HUES64 (cell line): Measurements from ENCODE around the gene PPP1R3G.

Experiments
- H3K27ac ChIP-seq: 2 replicates; pipeline ENCODE4 v1.7.0; 2013; ENCODE audit warnings: low read depth, low read length, inconsistent platforms
- H3K27me3 ChIP-seq: 2 replicates; pipeline ENCODE4 v1.6.1; 2013; ENCODE audit warnings: mild to moderate bottlenecking, low read length; ENCODE audit not compliant: insufficient read depth
- H3K36me3 ChIP-seq: 2 replicates; pipeline ENCODE4 v1.6.1; 2013; ENCODE audit warnings: mild to moderate bottlenecking, low read length; ENCODE audit not compliant: insufficient read depth
- H3K4me1 ChIP-seq: 2 replicates; pipeline ENCODE4 v1.6.1; 2013; ENCODE audit warnings: mild to moderate bottlenecking, low read length, moderate library complexity; ENCODE audit not compliant: insufficient read depth
- H3K4me3 ChIP-seq: 2 replicates; pipeline ENCODE4 v1.5.1; 2013; ENCODE audit warnings: mild to moderate bottlenecking, low read length, moderate library complexity
- H3K9ac ChIP-seq: 2 replicates; pipeline ENCODE4 v1.6.1; 2013; ENCODE audit warnings: mild to moderate bottlenecking, low read depth, low read length
- H3K9me3 ChIP-seq: 2 replicates; pipeline ENCODE4 v1.6.1; 2013; ENCODE audit warnings: low read depth, low read length; ENCODE audit not compliant: insufficient read depth
- WGBS: fragments of 150-250, 120-280 bp; methylation state at CpG from one replicate; pipeline ENCODE4 v1.1.7; 2013; ENCODE audit warnings: missing lambda C conversion rate; 5-methylcytosine and 5-hydroxymethylcytosine counted together

PPP1R3G gene

DNA sequence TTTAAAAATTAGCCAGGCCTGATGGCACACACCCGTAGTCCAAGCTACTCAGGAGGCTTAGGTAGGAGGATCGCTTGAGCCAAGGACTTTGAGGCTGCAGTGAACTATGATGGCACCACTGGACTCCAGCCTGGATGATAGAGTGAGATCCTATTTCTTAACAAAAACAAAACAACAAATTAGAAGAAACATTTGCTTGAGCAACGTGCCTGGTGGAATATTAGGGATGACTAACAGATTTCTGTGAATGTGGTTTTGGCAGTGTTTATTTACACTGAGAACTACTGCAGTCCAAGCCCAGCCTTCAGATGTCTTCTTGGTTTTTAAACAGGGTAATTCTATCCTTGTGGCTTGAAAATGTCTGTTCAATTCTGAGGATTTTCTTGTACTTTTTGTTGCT, 9.2 kb downstream of the PPP1R3G start:
- H3K4me3 ChIP-seq = no peak overlapping the region
- WGBS = 91% methylated on average over 3 of the region's 3 CpGs
- H3K9ac ChIP-seq = no peak overlapping the region
- no peaks in the 10 kb centered on the region for H3K4me1 ChIP-seq
- H3K27me3 ChIP-seq = 0 out of 2 replicates have a peak, but pooled peaks cover 5% of the 10 kb centered on the region
- H3K36me3 ChIP-seq = no peaks in the 10 kb centered on the region
- H3K9me3 ChIP-seq = no peaks in the 10 kb centered on the region
- no peak overlapping the region for H3K27ac ChIP-seq

DNA sequence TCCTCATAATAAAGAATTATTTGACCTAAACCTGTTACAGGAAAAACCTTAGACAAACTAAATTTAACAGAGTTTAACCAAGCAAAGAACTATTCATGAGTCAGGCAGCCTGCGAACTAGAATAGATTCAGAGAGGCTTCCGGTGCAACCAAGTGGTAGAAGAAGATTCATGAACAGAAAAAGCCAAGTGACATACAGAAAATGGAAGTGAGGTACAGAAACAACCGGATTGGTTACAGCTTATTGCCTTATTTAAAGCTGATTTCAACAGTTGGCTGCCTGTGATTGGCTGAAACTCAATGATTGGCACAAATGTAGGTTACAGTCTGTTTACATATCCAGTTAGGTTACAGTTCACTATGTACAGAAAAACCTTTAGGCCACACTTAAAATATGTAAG, 10.1 kb downstream of the PPP1R3G start:
- Histone ChIP-seq H3K36me3 (no peaks in the 10 kb centered on the region), H3K27ac (no peak overlapping the region), H3K4me1 (no peaks in the 10 kb centered on the region), H3K9ac (no peak overlapping the region), H3K27me3 (0 out of 2 replicates have a peak, but pooled peaks cover 4% of the 10 kb centered on the region), H3K4me3 (no peak overlapping the region), H3K9me3 (no peaks in the 10 kb centered on the region)
- 83% methylated on average over 3 of the region's 3 CpGs for WGBS

DNA sequence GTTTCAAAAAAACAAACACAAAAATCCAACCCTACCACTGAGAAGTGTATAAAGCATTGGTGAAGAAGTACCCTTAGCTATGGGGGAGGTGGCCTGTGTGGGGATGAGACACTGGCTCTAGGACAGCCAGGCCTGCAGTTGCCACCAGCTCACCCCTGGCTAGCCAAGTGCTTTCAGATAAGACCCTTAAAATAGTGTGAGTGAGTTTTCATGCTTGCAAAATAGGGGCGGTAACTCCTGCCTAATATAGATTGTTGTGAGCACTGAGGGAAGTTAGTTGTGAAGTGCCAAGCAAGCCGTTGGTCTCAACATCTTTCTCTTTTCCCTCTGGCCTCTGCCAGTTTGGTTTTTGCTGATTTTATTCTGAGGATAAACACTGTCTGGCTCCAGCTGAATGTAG, 11.3 kb downstream of the PPP1R3G start:
- Histone ChIP-seq H3K4me3 (no peak overlapping the region), H3K27me3 (no peaks in the 10 kb centered on the region), H3K27ac (no peak overlapping the region), H3K9me3 (no peaks in the 10 kb centered on the region), H3K9ac (no peak overlapping the region), H3K4me1 (no peaks in the 10 kb centered on the region), H3K36me3 (no peaks in the 10 kb centered on the region)
- WGBS = 89% methylated on average over 2 of the region's 2 CpGs

DNA sequence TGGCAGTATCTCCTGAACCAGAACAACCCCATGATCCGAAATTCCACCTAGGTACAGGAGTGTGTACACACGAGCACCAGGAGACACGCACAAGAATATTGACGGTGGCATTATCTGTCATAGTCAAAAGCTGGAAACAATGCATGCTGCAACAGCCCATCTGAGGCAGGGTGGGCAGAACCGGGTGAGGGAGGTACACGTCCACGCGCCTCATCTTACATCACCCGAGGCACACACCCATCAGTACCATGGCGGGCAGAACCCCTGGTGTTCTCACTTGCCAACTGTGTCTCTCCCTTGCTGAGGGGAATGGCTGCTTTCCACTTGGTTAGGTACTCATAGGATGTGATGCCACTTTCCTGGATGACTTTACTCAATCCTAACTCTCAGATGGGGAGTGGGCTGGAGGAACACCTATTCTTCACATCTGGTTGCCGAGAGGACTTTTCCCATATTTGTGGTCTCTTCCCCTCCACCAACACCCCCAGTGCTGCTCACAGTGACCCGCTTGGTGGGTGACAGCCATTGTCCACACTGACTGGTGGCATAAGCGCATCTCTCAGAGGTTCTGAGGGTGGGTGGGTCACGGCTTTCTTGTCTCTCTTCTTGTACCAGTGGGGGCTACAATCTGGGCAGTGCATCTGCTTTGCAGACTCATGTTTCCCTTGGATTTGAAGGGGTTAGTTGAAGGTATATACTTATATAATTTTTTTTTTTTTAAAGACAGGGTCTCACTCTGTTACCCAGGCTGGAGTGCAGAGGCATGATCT, 13.5 kb downstream of the PPP1R3G start:
- no peaks in the 10 kb centered on the region for H3K36me3 ChIP-seq
- H3K4me3 ChIP-seq = no peak overlapping the region
- no peak overlapping the region for H3K27ac ChIP-seq
- H3K27me3 ChIP-seq = no peaks in the 10 kb centered on the region
- H3K9ac ChIP-seq = no peak overlapping the region
- WGBS = 97% methylated on average over 14 of the region's 14 CpGs
- H3K9me3 ChIP-seq = no peaks in the 10 kb centered on the region
- no peaks in the 10 kb centered on the region for H3K4me1 ChIP-seq

DNA sequence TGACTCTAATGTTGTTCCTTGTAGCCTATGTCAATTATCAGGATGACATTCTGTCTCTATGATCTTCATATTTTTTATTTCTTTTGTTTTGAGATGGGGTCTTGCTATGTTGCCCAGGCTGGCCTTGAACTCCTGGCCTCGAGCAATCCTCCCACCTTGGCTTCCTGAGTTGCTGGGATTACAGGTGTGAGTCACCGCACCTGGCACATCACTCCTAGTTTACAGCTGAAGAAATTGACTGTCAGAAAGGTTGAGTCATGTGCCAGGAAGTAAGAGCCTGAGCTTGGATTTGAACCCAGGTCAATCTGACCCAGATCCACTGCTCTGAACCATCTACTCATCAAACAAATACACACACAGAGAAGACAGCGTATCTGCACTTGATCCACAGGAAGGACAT, 14.4 kb downstream of the PPP1R3G start:
- H3K4me3 ChIP-seq = no peak overlapping the region
- no peak overlapping the region for H3K9ac ChIP-seq
- no peaks in the 10 kb centered on the region for H3K36me3 ChIP-seq
- H3K4me1 ChIP-seq = no peaks in the 10 kb centered on the region
- H3K27me3 ChIP-seq = no peaks in the 10 kb centered on the region
- WGBS = 97% methylated on average over 3 of the region's 3 CpGs
- no peak overlapping the region for H3K27ac ChIP-seq
- no peaks in the 10 kb centered on the region for H3K9me3 ChIP-seq

DNA sequence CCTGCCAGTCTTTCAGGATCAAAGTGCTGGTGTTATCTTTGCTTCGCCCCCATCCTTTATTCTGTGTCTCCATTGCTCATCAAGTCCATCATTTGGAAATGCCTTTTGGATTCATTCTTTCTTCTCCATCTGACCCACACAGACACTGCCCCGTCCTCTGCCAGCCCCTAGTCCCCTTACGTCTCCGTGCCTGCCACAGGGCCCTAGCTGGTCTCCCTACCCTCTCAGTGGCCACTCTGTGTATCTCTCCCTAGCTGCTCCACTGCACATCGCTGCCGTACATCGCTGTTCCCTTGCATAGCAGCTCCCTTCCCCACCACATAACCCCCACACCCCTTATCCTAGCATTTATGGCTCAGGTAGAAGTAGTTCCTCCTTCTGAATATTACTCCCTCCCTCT, 15.7 kb downstream of the PPP1R3G start:
- 0 out of 2 replicates have a peak, but pooled peaks cover under 1% of the 10 kb centered on the region for H3K4me1 ChIP-seq
- H3K36me3 ChIP-seq = no peaks in the 10 kb centered on the region
- no peaks in the 10 kb centered on the region for H3K9me3 ChIP-seq
- H3K4me3 ChIP-seq = no peak overlapping the region
- H3K27me3 ChIP-seq = no peaks in the 10 kb centered on the region
- no peak overlapping the region for H3K9ac ChIP-seq
- WGBS = 94% methylated on average over 7 of the region's 7 CpGs
- no peak overlapping the region for H3K27ac ChIP-seq

DNA sequence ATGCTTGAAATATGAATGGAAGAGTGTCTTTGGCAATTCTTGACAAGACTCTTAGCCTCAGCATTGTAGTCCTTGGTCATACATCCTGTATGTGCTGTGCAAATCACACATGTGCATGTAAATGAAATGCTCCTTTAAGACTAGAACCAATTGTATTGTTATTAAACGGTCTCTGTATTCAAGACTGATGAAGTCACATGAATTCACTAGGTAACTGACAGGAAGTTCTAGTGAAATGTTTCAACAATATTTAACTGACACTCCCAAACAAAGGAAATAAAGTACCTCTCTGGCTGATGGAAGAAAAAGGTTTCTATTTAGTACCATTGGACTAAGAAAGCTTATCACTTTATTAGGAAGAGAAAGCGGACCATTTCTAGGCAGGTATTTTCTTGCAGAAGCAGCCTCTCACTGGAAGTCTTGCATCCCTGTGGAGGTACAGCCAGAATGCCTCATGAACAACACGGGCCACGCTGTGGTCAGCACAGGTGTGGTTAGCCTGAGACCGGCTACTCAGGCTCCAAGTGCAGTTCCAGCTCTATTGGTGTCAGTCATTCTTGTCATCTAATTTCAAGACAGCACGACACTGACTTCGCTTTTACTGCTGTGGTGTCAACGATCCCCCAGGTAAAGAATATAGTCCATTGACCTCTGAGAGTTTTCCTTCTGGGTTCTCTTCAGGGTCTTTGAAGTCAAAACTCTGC, 17.3 kb downstream of the PPP1R3G start:
- Histone ChIP-seq H3K27me3 (no peaks in the 10 kb centered on the region), H3K27ac (no peak overlapping the region), H3K9me3 (no peaks in the 10 kb centered on the region), H3K36me3 (no peaks in the 10 kb centered on the region), H3K9ac (no peak overlapping the region), H3K4me1 (0 out of 2 replicates have a peak, but pooled peaks cover 4% of the 10 kb centered on the region), H3K4me3 (no peak overlapping the region)
- 97% methylated on average over 8 of the region's 8 CpGs for WGBS

DNA sequence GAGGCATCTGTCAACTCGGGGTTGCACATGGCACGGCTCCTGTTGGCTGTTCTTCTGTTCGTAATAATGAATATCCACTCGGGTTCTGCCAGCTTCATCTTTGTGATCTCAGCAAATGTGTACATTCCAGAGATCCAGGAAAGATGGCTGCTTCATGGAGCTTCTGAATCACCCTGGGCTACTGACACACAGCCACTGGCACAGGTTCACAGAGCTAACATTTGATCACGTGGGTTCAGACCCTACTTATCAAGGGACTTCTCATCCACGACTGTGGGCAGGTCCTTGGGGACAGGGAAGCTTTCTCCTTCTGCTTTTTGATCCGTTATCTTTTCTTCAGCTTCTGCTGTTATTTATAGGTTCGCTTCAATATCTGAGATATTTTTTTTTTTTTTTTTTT, 18.1 kb downstream of the PPP1R3G start:
- Histone ChIP-seq H3K27me3 (no peaks in the 10 kb centered on the region), H3K4me1 (0 out of 2 replicates have a peak, but pooled peaks cover 4% of the 10 kb centered on the region), H3K27ac (no peak overlapping the region), H3K36me3 (no peaks in the 10 kb centered on the region), H3K9me3 (no peaks in the 10 kb centered on the region), H3K4me3 (no peak overlapping the region), H3K9ac (no peak overlapping the region)
- WGBS = 96% methylated on average over 8 of the region's 8 CpGs

DNA sequence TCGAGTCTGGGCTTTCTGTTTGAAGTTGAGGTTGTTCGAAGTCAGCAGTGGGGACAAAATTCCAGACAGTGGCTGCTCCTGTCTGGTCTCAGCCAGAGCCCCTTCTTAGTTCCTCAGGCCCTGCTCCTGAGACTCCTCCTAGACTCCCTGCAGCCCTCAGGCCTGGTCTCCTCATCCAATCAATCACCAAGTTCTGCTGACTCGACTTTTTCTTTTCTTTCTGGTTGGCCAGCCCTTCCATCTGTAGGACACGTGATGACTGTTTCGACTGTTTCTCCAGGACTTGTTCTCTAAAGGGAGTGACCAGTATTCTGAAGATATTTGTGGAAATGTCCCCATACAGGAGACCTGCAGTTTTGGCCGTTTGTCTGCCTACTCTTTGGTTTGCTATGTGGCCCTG, 19.5 kb downstream of the PPP1R3G start:
- 0 out of 2 replicates have a peak, but pooled peaks cover 4% of the 10 kb centered on the region for H3K4me1 ChIP-seq
- H3K4me3 ChIP-seq = no peak overlapping the region
- H3K36me3 ChIP-seq = peaks cover 5% of the 10 kb centered on the region; the same call in 1 of the 2 replicates
- H3K27ac ChIP-seq = no peak overlapping the region
- H3K9me3 ChIP-seq = no peaks in the 10 kb centered on the region
- no peak overlapping the region for H3K9ac ChIP-seq
- no peaks in the 10 kb centered on the region for H3K27me3 ChIP-seq
- 87% methylated on average over 6 of the region's 6 CpGs for WGBS

DNA sequence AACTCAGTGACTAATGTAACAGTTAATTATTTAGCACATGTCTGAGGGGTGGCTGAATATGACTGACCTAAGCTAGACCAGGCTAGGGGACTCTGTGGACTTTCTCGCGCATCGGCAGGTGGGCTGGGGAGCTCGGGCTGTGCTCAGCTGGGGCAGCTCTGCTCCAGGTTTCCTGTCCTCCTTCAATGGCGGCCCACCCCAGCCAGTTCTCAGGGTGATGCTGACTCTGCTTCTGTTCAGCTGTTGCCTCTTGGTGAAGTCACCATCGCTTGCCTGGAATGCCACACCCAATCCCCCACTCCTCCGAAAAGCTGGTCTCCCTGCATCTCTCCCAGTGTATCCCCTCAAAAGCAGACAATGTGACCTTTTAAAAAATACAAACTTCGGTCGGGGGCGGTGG, 20.0 kb downstream of the PPP1R3G start:
- WGBS = 95% methylated on average over 10 of the region's 10 CpGs
- H3K36me3 ChIP-seq = peaks cover 5% of the 10 kb centered on the region; the same call in 1 of the 2 replicates
- no peak overlapping the region for H3K4me3 ChIP-seq
- 0 out of 2 replicates have a peak, but pooled peaks cover 4% of the 10 kb centered on the region for H3K4me1 ChIP-seq
- no peaks in the 10 kb centered on the region for H3K27me3 ChIP-seq
- H3K9me3 ChIP-seq = no peaks in the 10 kb centered on the region
- H3K9ac ChIP-seq = no peak overlapping the region
- H3K27ac ChIP-seq = no peak overlapping the region

DNA sequence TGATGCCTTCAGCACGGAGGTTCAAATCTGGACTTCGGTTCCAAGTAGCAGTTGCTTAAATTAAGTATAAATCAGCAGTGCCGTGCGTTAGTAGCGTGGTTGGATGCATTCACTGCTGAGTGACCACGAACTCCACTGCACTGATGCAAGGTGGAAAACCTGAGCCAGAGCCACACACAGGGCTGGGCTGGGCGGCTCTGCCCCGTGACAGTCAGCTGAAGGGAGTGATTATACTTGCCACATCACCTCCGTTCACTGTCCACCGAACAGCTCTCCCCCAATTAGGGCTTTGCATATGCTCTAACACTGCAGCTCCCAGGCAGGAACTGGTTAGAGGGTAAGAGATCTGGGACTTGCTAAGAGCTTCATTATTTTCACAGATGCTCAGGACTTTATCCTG, 22.2 kb downstream of the PPP1R3G start:
- 0 out of 2 replicates have a peak, but pooled peaks cover 4% of the 10 kb centered on the region for H3K4me1 ChIP-seq
- H3K4me3 ChIP-seq = no peak overlapping the region
- 95% methylated on average over 10 of the region's 10 CpGs for WGBS
- no peak overlapping the region for H3K27ac ChIP-seq
- H3K9ac ChIP-seq = no peak overlapping the region
- H3K27me3 ChIP-seq = no peaks in the 10 kb centered on the region
- peaks cover 10% of the 10 kb centered on the region; the same call in 1 of the 2 replicates for H3K36me3 ChIP-seq
- no peaks in the 10 kb centered on the region for H3K9me3 ChIP-seq
